H9 (cell line): ENCODE data around the gene GATA5. TPM values are rescaled to one million over a fixed set of nuclear protein-coding genes. Genes with fewer than 3 reads are reported as not detected.

Experiments used
- DNase-seq: peaks from one replicate; pipeline ENCODE4 v3.0.0-alpha.2; 2017
- H2AFZ ChIP-seq: one replicate; pipeline ENCODE4 v1.6.1; 2013; ENCODE audit warnings: mild to moderate bottlenecking, low read length, control low read depth, moderate library complexity
- H2AK5ac ChIP-seq: 2 replicates; pipeline ENCODE4 v1.6.1; 2013; ENCODE audit warnings: low read length, control low read depth, mixed read lengths; ENCODE audit not compliant: insufficient read length
- H2BK120ac ChIP-seq: one replicate; pipeline ENCODE4 v1.6.1; 2013; ENCODE audit warnings: low read depth, mild to moderate bottlenecking, low read length, control low read depth, inconsistent platforms; ENCODE audit not compliant: poor library complexity, severe bottlenecking
- H2BK12ac ChIP-seq: 2 replicates; pipeline ENCODE4 v1.6.1; 2013; ENCODE audit warnings: low read length, control low read depth, mixed read lengths, low read depth; ENCODE audit not compliant: insufficient read length
- H2BK15ac ChIP-seq: 2 replicates; pipeline ENCODE4 v1.6.1; 2013; ENCODE audit warnings: low read depth, low read length, control low read depth
- H2BK20ac ChIP-seq: one replicate; pipeline ENCODE4 v1.6.1; 2013; ENCODE audit warnings: low read depth, mild to moderate bottlenecking, low read length, control low read depth, inconsistent platforms; ENCODE audit not compliant: poor library complexity, severe bottlenecking
- H2BK5ac ChIP-seq: 2 replicates; pipeline ENCODE4 v1.6.1; 2013; ENCODE audit warnings: low read length, control low read depth, mixed read lengths; ENCODE audit not compliant: insufficient read length
- H3K14ac ChIP-seq: 2 replicates; pipeline ENCODE4 v1.6.1; 2013; ENCODE audit warnings: low read length, control low read depth; ENCODE audit not compliant: insufficient read depth
- H3K18ac ChIP-seq: 2 replicates; pipeline ENCODE4 v1.6.1; 2013; ENCODE audit warnings: low read depth, mild to moderate bottlenecking, mixed read lengths, low read length, control low read depth; ENCODE audit not compliant: insufficient read length
- H3K23ac ChIP-seq: 2 replicates; pipeline ENCODE4 v1.6.1; 2013; ENCODE audit warnings: low read length, control low read depth, mixed read lengths, low read depth; ENCODE audit not compliant: insufficient read length
- H3K23me2 ChIP-seq: 2 replicates; pipeline ENCODE4 v1.6.1; 2013; ENCODE audit warnings: low read depth, mild to moderate bottlenecking, mixed read lengths, low read length, control low read depth; ENCODE audit not compliant: insufficient read length, poor library complexity, severe bottlenecking
- H3K27ac ChIP-seq: 2 replicates; pipeline ENCODE4 v1.5.1; 2013; ENCODE audit warnings: low read length, control low read depth, mixed read lengths, low read depth; ENCODE audit not compliant: insufficient read length
- H3K27me3 ChIP-seq: 2 replicates; pipeline ENCODE4 v1.6.1; 2013; ENCODE audit warnings: low read length, control low read depth, inconsistent platforms; ENCODE audit not compliant: insufficient read depth
- H3K4ac ChIP-seq: 2 replicates; pipeline ENCODE4 v1.6.1; 2013; ENCODE audit warnings: low read depth, mild to moderate bottlenecking, control low read depth, inconsistent platforms, low read length, moderate library complexity
- H3K4me1 ChIP-seq: 2 replicates; pipeline ENCODE4 v1.6.1; 2013; ENCODE audit warnings: low read length, control low read depth, inconsistent platforms; ENCODE audit not compliant: insufficient read depth
- H3K4me2 ChIP-seq: 2 replicates; pipeline ENCODE4 v1.6.1; 2013; ENCODE audit warnings: low read length, control low read depth, mixed read lengths; ENCODE audit not compliant: insufficient read length, insufficient read depth
- H3K56ac ChIP-seq: 2 replicates; pipeline ENCODE4 v1.6.1; 2013; ENCODE audit warnings: low read depth, mild to moderate bottlenecking, mixed read lengths, low read length, control low read depth; ENCODE audit not compliant: insufficient read length
- H3K79me1 ChIP-seq: 2 replicates; pipeline ENCODE4 v1.6.1; 2013; ENCODE audit warnings: low read depth, mild to moderate bottlenecking, moderate library complexity, low read length, control low read depth, inconsistent platforms; ENCODE audit not compliant: insufficient read depth, poor library complexity, severe bottlenecking
- H3K79me2 ChIP-seq: 2 replicates; pipeline ENCODE4 v1.6.1; 2013; ENCODE audit warnings: low read length, control low read depth, inconsistent platforms; ENCODE audit not compliant: insufficient read depth
- H3K9ac ChIP-seq: 2 replicates; pipeline ENCODE4 v1.6.1; 2013; ENCODE audit warnings: low read length, control low read depth, mixed read lengths; ENCODE audit not compliant: insufficient read length; ENCODE audit errors: extremely low read depth
- H3K9me3 ChIP-seq: one replicate; pipeline ENCODE4 v1.6.1; 2013; ENCODE audit warnings: low read depth, low read length, inconsistent platforms; ENCODE audit not compliant: control insufficient read depth
- H3T11ph ChIP-seq: one replicate; pipeline ENCODE4 v1.6.1; 2013; ENCODE audit warnings: mild to moderate bottlenecking, low read length, control low read depth, inconsistent platforms
- H4K20me1 ChIP-seq: one replicate; pipeline ENCODE4 v1.6.1; 2013; ENCODE audit not compliant: control insufficient read depth, insufficient read length, insufficient read depth
- H4K5ac ChIP-seq: 2 replicates; pipeline ENCODE4 v1.6.1; 2013; ENCODE audit warnings: low read depth, mild to moderate bottlenecking, mixed read lengths, low read length, control low read depth; ENCODE audit not compliant: insufficient read length
- H4K8ac ChIP-seq: replicated peaks from 2 replicates; pipeline ENCODE4 v1.6.1; 2013; ENCODE audit warnings: low read length, control low read depth, mixed read lengths, low read depth; ENCODE audit not compliant: insufficient read length
- H4K91ac ChIP-seq: 2 replicates; pipeline ENCODE4 v1.6.1; 2013; ENCODE audit warnings: low read depth, mild to moderate bottlenecking, moderate library complexity, mixed read lengths, low read length, control low read depth; ENCODE audit not compliant: insufficient read length
- H3K27ac Mint-ChIP-seq, 3 experiments: 2 replicates in 2 of 3; 3 replicates in 1 of 3; pipeline ENCODE4 v1.8.0; 2020 to 2021; ENCODE audit warnings: mixed read lengths in 3 of 3, mild to moderate bottlenecking in 1 of 3, moderate library complexity in 1 of 3
- H3K27me3 Mint-ChIP-seq: 2 replicates; pipeline ENCODE4 v1.8.0; 2021; ENCODE audit warnings: low read depth, mild to moderate bottlenecking, moderate library complexity, mixed read lengths
- H3K36me3 Mint-ChIP-seq, 3 experiments: 2 replicates in 2 of 3; 3 replicates in 1 of 3; pipeline ENCODE4 v1.8.0; 2020 to 2021; ENCODE audit warnings: low read depth in 3 of 3, mixed read lengths in 3 of 3; ENCODE audit not compliant: insufficient read depth in 1 of 3
- H3K4me1 Mint-ChIP-seq, 2 experiments: 2 replicates each; pipeline ENCODE4 v1.8.0; 2020; ENCODE audit warnings: mixed read lengths in 2 of 2
- H3K4me3 Mint-ChIP-seq, 2 experiments: 2 replicates in 1 of 2; 3 replicates in 1 of 2; pipeline ENCODE4 v1.8.0; 2020 to 2021; ENCODE audit warnings: mild to moderate bottlenecking in 2 of 2, mixed read lengths in 2 of 2, moderate library complexity in 1 of 2
- H3K9me3 Mint-ChIP-seq, 2 experiments: 2 replicates in 1 of 2; 3 replicates in 1 of 2; pipeline ENCODE4 v1.8.0; 2020; ENCODE audit warnings: mild to moderate bottlenecking in 2 of 2, mixed read lengths in 2 of 2, moderate library complexity in 1 of 2
- CTCF ChIP-seq: fragments of 200-600 bp; sonication (generic); conservative IDR thresholded peaks from 3 replicates; pipeline ENCODE4 v1.8.0; 2021; ENCODE audit warnings: antibody characterized with exemption, mild to moderate bottlenecking
- WGBS: extraction: QIAGEN DNeasy Blood & Tissue Kit; methylation state at CpG from one replicate; pipeline ENCODE4 v1.1.7; 2013; ENCODE audit warnings: missing lambda C conversion rate, low lambda C conversion rate, mixed read lengths; ENCODE audit not compliant: insufficient read length; ENCODE audit errors: extremely low coverage; 5-methylcytosine and 5-hydroxymethylcytosine counted together
- total RNA-seq: library from RNA; stranded (reverse); gene quantifications from 2 replicates; pipeline ENCODE4 v1.2.1, GENCODE V29; 2021

GATA5 gene
- total RNA-seq, 1 experiment from 2014 or later, result 0.24 TPM

- no peak overlapping the region for H4K5ac ChIP-seq
- peaks cover 4% of the 10 kb centered on the region; the same call in 1 of the 2 replicates for H3K27me3 ChIP-seq
- no peak overlapping the region for H2BK120ac ChIP-seq
- no peak overlapping the region for H3K4me3 Mint-ChIP-seq
- no peak overlapping the region for H3K4ac ChIP-seq
- no peaks in the 10 kb centered on the region for H3K9me3 Mint-ChIP-seq
- no peak overlapping the region for H3K9ac ChIP-seq
- no peak overlapping the region for H3K27ac Mint-ChIP-seq
- H3K18ac ChIP-seq, result no peak overlapping the region
- peaks cover 2 to 16% of the 10 kb centered on the region in 2 experiments; a peak in 3 of 4 replicates for H3K4me1 Mint-ChIP-seq
- H3K27me3 Mint-ChIP-seq, result peaks cover 41% of the 10 kb centered on the region
- no peaks in the 10 kb centered on the region; a peak in 1 of 7 replicates for H3K36me3 Mint-ChIP-seq
- H2AFZ ChIP-seq, result no peak overlapping the region
- H3K23me2 ChIP-seq, result no peaks in the 10 kb centered on the region
- H4K20me1 ChIP-seq, result no peaks in the 10 kb centered on the region
- H3K4me2 ChIP-seq, result no peak overlapping the region
- no peak overlapping the region for H2AK5ac ChIP-seq
- no CpG with 5 or more reads among the region's 17 CpGs for WGBS
- no peak for DNase-seq
- H2BK15ac ChIP-seq, result no peak overlapping the region
- no peak for TF ChIP-seq CTCF
- H3K79me2 ChIP-seq, result no peaks in the 10 kb centered on the region
- H3K79me1 ChIP-seq, result no peaks in the 10 kb centered on the region
- H3K27ac ChIP-seq, result no peak overlapping the region
- H2BK5ac ChIP-seq, result no peak overlapping the region
- H3K23ac ChIP-seq, result no peak overlapping the region
- no peak overlapping the region for H2BK12ac ChIP-seq
- H3K14ac ChIP-seq, result no peak overlapping the region
- no peak overlapping the region for H4K8ac ChIP-seq
- no peak overlapping the region for H2BK20ac ChIP-seq
- no peak overlapping the region for H3K56ac ChIP-seq
- H3K9me3 ChIP-seq, result no peaks in the 10 kb centered on the region
- no peak overlapping the region for H3T11ph ChIP-seq
- no peaks in the 10 kb centered on the region for H3K4me1 ChIP-seq
- no peak overlapping the region for H4K91ac ChIP-seq
Measured at GRCh38 chr20:62469352-62469751, 6.4 kb downstream of the GATA5 start.
